ENCODE results near the gene WDR89. TPM values are rescaled to one million over a fixed set of nuclear protein-coding genes. Genes with fewer than 3 reads are reported as not detected.

WDR89 gene, protein sequence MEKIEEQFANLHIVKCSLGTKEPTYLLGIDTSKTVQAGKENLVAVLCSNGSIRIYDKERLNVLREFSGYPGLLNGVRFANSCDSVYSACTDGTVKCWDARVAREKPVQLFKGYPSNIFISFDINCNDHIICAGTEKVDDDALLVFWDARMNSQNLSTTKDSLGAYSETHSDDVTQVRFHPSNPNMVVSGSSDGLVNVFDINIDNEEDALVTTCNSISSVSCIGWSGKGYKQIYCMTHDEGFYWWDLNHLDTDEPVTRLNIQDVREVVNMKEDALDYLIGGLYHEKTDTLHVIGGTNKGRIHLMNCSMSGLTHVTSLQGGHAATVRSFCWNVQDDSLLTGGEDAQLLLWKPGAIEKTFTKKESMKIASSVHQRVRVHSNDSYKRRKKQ
- 16.1 and 19.1 TPM in 2 replicates for total RNA-seq

DNA sequence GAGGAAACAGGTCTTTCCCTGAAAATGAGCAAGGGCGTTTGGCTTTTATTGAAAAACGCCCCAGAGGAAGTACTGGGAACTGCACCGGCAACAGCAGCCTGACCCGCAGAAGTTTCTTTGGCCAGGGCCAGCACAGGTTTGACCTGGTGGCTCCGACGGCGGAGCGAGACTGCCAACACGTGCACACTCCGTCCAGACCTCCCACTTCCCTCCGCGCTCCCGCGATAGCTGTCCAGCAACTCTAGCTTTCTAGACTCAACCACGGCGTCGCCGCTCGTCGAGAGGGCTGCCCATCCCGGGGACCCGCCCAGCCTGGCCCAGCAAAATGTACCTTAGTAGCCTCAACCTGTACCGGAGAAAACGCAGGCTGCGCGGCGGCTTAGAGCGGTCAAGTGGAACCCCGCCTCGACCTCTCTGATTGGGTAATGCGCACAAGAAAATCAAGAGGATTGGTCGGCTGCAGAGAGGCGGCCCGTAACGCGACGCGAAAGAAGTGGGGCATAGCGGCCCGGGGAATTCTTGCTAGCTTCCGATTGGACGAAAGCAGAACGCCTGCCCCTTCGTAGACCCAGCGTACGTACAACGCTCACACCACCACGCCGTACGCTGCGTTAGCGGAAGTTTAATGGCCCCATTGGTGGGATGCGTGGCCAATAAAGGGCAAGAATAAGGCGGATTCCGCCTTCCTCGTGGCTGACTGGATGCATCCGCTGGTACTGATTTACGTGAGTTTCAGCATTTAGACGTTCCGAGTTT, at the start of gene WDR89:
WDR89 (minus strand) TSS at position 399 of the 756 bp plus-strand sequence. CDS start 41,929 bp downstream, outside the sequence.

Small RNA genes lying within 50 kb of the gene (small RNA-seq; reads per million reads assigned to genes)
- not detected for gene RF00012
- gene RF00019 = not detected
- not detected for gene RNU6-1162P
- not detected for gene RNU6-597P

Other genes starting within 250 kb of the WDR89 start
- gene PPP2R5E, start 98.5 kb downstream of the WDR89 start, total RNA-seq = 48.3 and 58.4 TPM in 2 replicates
- 14.1 and 18.2 TPM in 2 replicates for gene SGPP1, start 86.2 kb upstream of the WDR89 start, total RNA-seq
- gene SYNE2, start 211.1 kb upstream of the WDR89 start, total RNA-seq = 36.8 and 39.3 TPM in 2 replicates